Erythroblast (primary cell): ENCODE data around the gene PIK3C2G.
"Not testable (repeated sequence)": the region's sequence is repeated elsewhere in the genome, so short reads cannot be mapped to it uniquely, and the experiment has no call there.

ENCODE experiments used
- DNase-seq, 2 experiments: peaks; one replicate each; lab custom pipeline; 2025; lab: John Stamatoyannopoulos, UW
- GATA1 ChIP-seq: IDR thresholded peaks from 2 replicates; pipeline ENCODE4 v1.6.1; 2011; ENCODE audit warnings: low read depth, mild to moderate bottlenecking, control low read depth, low read length, moderate library complexity
- POLR2A ChIP-seq: IDR thresholded peaks from 2 replicates; pipeline ENCODE4 v1.6.1; 2011; ENCODE audit warnings: mild to moderate bottlenecking, low read length

The PIK3C2G gene

DNA sequence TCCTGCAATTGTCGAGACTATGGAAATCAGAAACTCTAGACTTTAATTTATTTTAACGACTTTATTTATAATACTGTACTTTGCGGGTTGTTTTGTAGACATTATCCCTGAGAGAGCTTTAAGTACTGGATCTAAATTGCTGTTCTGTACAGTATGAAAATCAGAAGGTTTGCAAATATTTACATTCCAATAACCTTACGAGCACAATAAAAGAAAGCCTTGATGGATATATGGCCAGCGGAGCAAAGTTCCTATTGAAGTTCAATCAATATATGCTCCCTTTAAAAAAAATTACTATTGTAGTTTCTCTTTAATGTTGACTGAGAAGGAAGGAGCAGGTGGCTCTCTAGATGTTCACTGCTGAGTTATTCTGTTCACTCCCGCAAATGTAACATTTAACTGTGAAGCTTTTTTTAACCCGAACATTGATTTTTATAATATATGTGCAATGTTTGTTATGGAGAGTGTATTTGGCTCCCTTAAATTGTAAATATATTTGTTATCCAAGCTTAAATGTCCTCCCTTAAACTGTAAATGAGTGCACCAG, 241.2 kb downstream of the PIK3C2G start:
- no peak for DNase-seq
- TF ChIP-seq GATA1 (no peak), POLR2A (no peak)

- DNase-seq: no peak
- TF ChIP-seq POLR2A: no peak
- TF ChIP-seq GATA1: no peak
Measured at GRCh38 chr12:18521461-18521860, 260.1 kb downstream of the PIK3C2G start.

DNA sequence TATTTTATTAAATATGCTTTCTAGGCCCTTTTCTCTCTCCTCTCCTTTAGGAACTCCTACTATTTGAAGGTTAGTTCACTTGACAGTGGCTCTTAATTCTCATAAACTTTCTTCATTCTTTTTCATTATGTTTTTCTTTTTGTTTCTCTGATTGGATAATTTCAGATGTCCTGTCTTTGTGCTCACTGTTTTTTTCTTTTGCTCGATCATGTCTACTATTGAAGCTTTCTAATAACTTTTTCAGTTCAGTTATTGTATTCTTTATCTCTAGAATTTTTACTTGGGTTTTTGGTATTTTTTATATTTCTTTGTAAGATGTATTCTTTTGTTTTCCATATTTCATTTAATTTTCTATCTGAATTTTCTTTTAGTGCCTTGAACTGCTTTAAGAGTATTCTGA, 261.5 kb downstream of the PIK3C2G start:
- no peak for DNase-seq
- TF ChIP-seq GATA1 (no peak), POLR2A (no peak)

DNA sequence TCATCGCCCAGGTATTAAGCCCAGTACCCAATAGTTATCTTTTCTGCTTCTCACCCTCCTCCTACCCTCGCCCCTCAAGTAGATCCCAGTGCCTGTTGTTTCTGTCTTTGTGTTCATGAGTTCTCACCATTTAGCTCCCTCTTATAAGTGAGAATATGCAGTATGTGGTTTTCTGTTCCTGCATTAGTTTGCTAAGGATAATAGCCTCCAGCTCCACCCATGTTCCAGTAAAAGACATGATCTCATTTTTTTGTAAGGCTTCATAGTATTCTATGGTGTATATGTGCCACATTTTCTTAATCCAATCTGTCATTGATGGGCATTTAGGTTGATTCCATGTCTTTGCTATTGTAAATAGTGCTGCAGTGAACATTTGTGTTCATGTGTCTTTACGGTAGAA, 281.2 kb downstream of the PIK3C2G start:
- DNase-seq: not testable (repeated sequence)

DNA sequence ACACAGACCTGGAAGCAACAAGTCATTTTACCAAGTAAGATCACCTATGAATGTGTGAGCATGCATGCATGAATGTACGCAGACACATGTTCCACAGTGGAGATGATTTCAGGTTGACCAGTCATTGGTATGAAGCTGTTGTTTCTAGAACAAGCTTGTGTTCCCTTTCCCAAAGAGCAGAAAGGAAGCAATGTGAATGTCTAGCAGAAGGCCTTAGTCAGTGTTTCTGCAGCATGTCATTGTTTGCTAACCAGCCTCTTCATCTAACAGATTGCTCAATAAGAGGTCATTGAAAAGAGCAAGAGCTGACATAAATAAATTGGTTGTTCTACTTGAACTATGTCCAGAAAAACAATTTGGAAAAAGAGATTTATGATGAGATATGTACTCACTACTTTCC, 285.1 kb downstream of the PIK3C2G start:
- no peak for DNase-seq

GRCh38 chr12:18549598-18549997, 288.3 kb downstream of the PIK3C2G start:
- TF ChIP-seq POLR2A (no peak), GATA1 (no peak)
- no peak for DNase-seq

More for the DNA sequence above, 285.1 kb downstream of the PIK3C2G start:
- TF ChIP-seq GATA1 (no peak), POLR2A (no peak)

- TF ChIP-seq POLR2A: no peak
- no peak for TF ChIP-seq GATA1
Measured at GRCh38 chr12:18551106-18551505, 289.8 kb downstream of the PIK3C2G start.

DNA sequence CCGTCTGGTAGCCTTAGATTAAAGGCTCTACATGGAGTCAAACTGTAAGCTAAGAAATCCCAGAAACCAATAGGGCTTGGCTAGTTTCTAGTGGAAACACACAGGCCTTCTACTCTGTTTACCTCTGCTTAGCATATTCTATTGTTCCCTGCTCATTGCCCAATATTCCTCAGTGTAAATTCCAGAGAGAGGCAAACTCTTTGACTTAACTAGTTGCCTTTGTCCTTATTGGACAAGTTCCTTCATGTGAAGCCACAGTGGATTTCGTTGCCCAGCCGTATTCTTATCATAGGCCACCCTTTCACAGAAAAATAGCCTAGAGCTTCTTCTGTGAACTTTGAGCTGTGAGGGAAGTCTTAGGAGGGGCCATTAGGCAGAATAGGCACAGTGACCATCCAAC, 290.4 kb downstream of the PIK3C2G start:
- TF ChIP-seq POLR2A (no peak), GATA1 (no peak)
- DNase-seq: no peak

More at GRCh38 chr12:18551106-18551505, 289.8 kb downstream of the PIK3C2G start:
- DNase-seq: no peak

DNA sequence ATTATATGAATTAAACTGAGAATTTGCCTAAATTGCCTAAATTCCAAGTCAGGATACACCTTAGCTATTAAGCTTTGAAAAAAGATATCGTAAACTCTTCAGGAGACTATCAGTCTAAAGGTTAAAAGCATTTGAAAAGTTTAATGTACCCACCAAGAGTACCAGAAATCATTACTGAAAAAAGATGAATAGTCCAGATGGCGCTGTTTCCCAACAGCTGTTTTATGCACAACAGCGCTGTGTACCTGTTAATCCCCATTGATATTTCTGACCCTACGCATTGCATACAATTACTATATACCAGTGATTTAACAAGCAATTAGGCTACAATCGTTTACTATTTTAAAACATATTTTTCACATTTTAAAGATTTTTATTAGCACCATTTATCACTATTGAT, 291.5 kb downstream of the PIK3C2G start:
- no peak for DNase-seq
- TF ChIP-seq GATA1: no peak
- no peak for TF ChIP-seq POLR2A

DNA sequence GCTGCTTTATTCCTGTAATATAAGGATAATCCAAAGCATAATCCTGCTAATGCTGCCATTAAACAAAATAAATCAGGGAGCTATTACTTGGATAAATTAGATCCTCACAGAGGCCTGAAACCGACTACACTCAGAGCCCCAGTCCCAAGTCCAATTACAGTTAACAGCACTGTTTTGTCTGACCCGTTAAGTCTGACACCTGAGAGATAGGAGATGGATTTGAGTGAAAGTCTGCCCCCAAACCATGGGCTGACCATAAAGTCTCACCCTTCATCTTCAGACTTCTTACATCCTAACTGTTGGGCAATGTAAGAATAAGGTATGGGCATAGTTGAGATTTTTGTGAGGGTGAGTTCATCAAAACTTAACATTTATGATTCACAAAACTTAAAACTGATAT, 294.8 kb downstream of the PIK3C2G start:
- DNase-seq: no peak
- TF ChIP-seq POLR2A (no peak), GATA1 (no peak)

- TF ChIP-seq GATA1 (no peak), POLR2A (no peak)
- no peak for DNase-seq
Measured at GRCh38 chr12:18559242-18559641, 297.9 kb downstream of the PIK3C2G start.

DNA sequence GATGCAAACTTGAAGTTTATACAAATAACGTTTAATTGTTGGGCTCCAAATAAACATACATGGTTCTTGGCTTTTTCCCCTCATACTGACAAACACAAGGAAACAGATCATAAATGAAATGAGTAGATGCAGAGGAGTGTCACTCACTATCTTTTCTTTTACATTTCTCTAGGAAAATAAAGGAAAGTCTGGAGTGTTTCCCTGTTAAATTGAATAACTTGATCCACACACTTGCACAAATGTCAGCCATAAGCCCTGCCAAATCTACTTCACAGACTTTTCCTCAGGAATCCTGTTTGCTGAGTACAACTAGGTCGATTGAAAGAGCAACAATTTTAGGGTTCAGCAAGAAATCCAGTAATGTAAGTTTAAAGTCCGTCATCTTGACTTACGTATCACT, 301.2 kb downstream of the PIK3C2G start:
- TF ChIP-seq POLR2A (no peak), GATA1 (no peak)

DNA sequence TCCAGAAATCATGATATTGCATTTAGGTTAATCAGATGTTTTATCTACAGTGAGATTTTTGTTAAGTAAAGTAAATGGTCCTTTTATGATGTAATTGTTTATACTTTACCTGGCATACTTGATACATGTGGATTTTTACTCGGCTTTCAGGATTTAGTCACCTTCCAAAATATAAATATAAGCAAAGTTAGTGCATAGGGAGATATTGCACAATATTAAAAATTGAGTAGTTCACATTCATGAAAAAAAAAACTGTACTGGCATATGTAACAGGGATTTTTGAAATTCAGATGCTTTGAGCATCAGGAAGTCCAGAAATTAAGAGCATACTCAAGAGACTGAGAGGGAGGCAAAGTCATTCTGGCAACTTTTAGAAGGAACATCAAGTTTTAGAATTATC, 303.0 kb downstream of the PIK3C2G start:
- DNase-seq: no peak
- TF ChIP-seq POLR2A (no peak), GATA1 (no peak)

More for the DNA sequence above, 301.2 kb downstream of the PIK3C2G start:
- no peak for DNase-seq

- TF ChIP-seq GATA1: no peak
- DNase-seq: no peak
Measured at GRCh38 chr12:18567787-18568186, 306.5 kb downstream of the PIK3C2G start.

GRCh38 chr12:18570543-18570942, 309.2 kb downstream of the PIK3C2G start:
- DNase-seq: no peak
- no peak for TF ChIP-seq POLR2A
